ENCODE results near the gene CACNA1G.

- TF ChIP-seq GATA3 (IDR thresholded peaks at IDR 0.05; ENCODE audit: low read depth, low read length) = no peak
- TF ChIP-seq GATA2 (IDR thresholded peaks at IDR 0.05; ENCODE audit: low read depth, low read length) = no peak
Measured at GRCh38 chr17:50620237-50620636, 59.7 kb downstream of the CACNA1G start.

All from SH-SY5Y (cell line).